Activated T-helper 1 cell treated with anti-CD3 and anti-CD28 coated beads, Interleukin-2, amount 50 U/mL, for 16 hours (primary cell): ENCODE data around the gene SMARCA4.
"Not testable (repeated sequence)": the region's sequence is repeated elsewhere in the genome, so short reads cannot be mapped to it uniquely, and the experiment has no call there.

ENCODE experiments used
- DNase-seq, 2 donors: peaks; one replicate each; pipeline ENCODE4 v3.0.0-alpha.2; 2020; ENCODE audit warnings: low read depth in 1 of 2, low spot score in 1 of 2

Gene SMARCA4

GRCh38 chr19:11096210-11096841 lies 135.5 kb downstream of the SMARCA4 start:
- no peak for DNase-seq

- DNase-seq = not testable (repeated sequence)
Observed at GRCh38 chr19:11097367-11097766, 136.5 kb downstream of the SMARCA4 start.

DNA sequence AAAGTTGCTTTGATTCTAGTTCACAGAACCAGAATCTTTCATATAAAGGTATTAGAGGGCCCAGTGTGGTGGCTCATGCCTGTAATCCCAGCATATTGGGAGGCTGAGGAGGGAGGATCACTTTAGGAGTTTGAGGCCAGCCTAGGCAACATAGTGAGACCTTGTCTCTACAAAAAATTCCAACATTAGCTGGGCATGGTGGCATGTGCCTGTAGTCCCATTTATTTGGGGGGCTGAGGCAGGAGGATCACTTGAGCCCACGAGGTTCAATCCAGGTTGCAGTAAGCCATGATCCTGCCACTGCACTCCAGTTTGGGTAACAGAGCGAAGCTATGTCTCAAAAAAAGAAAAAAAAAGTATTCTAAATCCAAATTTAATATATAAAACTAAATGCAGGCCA lies 137.5 kb downstream of the SMARCA4 start:
- no peak for DNase-seq

GRCh38 chr19:11098861-11099260 lies 138.0 kb downstream of the SMARCA4 start:
- no peak for DNase-seq

DNA sequence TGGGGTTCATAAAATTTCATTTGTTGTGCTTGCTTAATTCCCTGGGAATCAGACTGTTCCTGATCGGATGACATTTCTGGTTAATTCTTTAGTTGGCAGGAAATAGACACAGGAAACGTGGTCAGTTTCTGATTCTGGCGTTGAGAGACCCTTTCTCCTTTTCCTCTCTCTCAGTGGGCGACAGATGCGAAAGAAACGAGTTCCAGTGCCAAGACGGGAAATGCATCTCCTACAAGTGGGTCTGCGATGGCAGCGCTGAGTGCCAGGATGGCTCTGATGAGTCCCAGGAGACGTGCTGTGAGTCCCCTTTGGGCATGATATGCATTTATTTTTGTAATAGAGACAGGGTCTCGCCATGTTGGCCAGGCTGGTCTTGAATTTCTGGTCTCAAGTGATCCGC lies 139.2 kb downstream of the SMARCA4 start:
- no peak for DNase-seq

- no peak for DNase-seq
Observed at GRCh38 chr19:11101057-11101456, 140.2 kb downstream of the SMARCA4 start.

DNA sequence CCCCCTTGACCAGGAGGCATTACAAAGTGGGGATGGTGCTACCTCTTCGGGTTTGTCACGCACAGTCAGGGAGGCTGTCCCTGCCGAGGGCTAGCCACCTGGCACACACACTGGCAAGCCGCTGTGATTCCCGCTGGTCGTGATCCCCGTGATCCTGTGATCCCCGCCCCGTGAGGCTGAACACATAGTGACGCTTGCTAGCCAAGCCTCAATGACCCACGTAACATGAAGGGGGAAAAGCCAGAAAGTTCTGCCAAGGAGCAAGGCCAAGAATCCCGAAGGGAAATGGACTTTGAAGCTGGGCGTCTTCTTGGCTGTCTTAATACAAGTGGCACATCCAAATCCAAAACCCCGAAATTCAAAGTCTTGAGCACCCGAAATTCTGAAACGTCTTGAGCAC lies 142.1 kb downstream of the SMARCA4 start:
- DNase-seq = no peak

- DNase-seq = not testable (repeated sequence)
Observed at GRCh38 chr19:11103667-11104066, 142.8 kb downstream of the SMARCA4 start.

DNA sequence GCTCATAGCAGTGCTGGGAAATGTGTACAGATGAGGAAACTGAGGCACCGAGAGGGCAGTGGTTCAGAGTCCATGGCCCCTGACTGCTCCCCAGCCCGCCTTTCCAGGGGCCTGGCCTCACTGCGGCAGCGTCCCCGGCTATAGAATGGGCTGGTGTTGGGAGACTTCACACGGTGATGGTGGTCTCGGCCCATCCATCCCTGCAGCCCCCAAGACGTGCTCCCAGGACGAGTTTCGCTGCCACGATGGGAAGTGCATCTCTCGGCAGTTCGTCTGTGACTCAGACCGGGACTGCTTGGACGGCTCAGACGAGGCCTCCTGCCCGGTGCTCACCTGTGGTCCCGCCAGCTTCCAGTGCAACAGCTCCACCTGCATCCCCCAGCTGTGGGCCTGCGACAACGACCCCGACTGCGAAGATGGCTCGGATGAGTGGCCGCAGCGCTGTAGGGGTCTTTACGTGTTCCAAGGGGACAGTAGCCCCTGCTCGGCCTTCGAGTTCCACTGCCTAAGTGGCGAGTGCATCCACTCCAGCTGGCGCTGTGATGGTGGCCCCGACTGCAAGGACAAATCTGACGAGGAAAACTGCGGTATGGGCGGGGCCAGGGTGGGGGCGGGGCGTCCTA lies 144.3 kb downstream of the SMARCA4 start:
- DNase-seq = no peak

DNA sequence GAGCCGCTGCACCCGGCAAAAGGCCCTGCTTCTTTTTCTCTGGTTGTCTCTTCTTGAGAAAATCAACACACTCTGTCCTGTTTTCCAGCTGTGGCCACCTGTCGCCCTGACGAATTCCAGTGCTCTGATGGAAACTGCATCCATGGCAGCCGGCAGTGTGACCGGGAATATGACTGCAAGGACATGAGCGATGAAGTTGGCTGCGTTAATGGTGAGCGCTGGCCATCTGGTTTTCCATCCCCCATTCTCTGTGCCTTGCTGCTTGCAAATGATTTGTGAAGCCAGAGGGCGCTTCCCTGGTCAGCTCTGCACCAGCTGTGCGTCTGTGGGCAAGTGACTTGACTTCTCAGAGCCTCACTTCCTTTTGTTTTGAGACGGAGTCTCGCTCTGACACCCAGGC lies 145.6 kb downstream of the SMARCA4 start:
- DNase-seq = no peak

GRCh38 chr19:11108746-11109145 lies 147.9 kb downstream of the SMARCA4 start:
- no peak for DNase-seq

DNA sequence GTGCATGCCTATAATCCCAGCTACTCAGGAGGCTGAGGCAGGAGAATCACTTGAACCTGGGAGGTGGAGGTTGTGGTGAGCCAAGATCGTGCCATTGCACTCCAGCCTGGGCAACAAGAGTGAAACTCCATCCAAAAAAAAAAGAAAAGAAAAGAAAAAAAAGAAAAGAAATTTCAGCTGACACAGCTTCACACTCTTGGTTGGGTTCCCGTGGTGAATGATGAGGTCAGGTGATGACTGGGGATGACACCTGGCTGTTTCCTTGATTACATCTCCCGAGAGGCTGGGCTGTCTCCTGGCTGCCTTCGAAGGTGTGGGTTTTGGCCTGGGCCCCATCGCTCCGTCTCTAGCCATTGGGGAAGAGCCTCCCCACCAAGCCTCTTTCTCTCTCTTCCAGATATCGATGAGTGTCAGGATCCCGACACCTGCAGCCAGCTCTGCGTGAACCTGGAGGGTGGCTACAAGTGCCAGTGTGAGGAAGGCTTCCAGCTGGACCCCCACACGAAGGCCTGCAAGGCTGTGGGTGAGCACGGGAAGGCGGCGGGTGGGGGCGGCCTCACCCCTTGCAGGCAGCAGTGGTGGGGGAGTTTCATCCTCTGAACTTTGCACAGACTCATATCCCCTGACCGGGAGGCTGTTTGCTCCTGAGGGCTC lies 150.4 kb downstream of the SMARCA4 start:
- no peak for DNase-seq

- no peak for DNase-seq
Observed at GRCh38 chr19:11111771-11112144, 150.9 kb downstream of the SMARCA4 start.
